CD14-positive monocyte (primary cell): ENCODE results near the gene SULF2. TPM values are rescaled to one million over a fixed set of nuclear protein-coding genes. Genes with fewer than 3 reads are reported as not detected.

Source experiments
- DNase-seq, 3 donors: peaks; one replicate each; pipeline ENCODE4 v3.0.0-alpha.2; 2011 to 2022
- H2AFZ ChIP-seq: 2 replicates; pipeline ENCODE4 v1.6.0; 2012; ENCODE audit warnings: mild to moderate bottlenecking, low read depth, low read length, inconsistent platforms; ENCODE audit not compliant: insufficient read depth, poor library complexity, severe bottlenecking
- H3K27ac ChIP-seq, 2 donors: 1 replicate in 1 of 2; 2 replicates in 1 of 2; pipeline ENCODE4 v1.5.1; 2012 to 2013; ENCODE audit warnings: low read length in 2 of 2, control low read depth in 1 of 2, inconsistent platforms in 1 of 2, low read depth in 1 of 2, mild to moderate bottlenecking in 1 of 2
- H3K27me3 ChIP-seq, 2 donors: one replicate each; pipeline versions ENCODE4 v1.6.0 to v1.6.1; 2011 to 2013; ENCODE audit warnings: low read length in 2 of 2; ENCODE audit not compliant: control insufficient read depth in 2 of 2, insufficient read depth in 2 of 2
- H3K36me3 ChIP-seq, 2 donors: replicated peaks in 1 of 2; 1 replicate in 1 of 2; 2 replicates in 1 of 2; pipeline versions ENCODE4 v1.5.1 to v1.6.1; 2012 to 2013; ENCODE audit warnings: low read length in 2 of 2, control low read depth in 1 of 2, inconsistent platforms in 1 of 2, mild to moderate bottlenecking in 1 of 2; ENCODE audit not compliant: insufficient read depth in 2 of 2, control insufficient read depth in 1 of 2
- H3K4me1 ChIP-seq, 2 donors: 1 replicate in 1 of 2; 2 replicates in 1 of 2; pipeline versions ENCODE4 v1.5.1 to v1.6.1; 2012 to 2013; ENCODE audit warnings: low read length in 2 of 2, control low read depth in 1 of 2, inconsistent platforms in 1 of 2, mild to moderate bottlenecking in 1 of 2, moderate library complexity in 1 of 2; ENCODE audit not compliant: insufficient read depth in 2 of 2, control insufficient read depth in 1 of 2
- H3K4me2 ChIP-seq: replicated peaks from 2 replicates; pipeline ENCODE3; 2012; ENCODE audit warnings: low read length, moderate library complexity, mild to moderate bottlenecking; ENCODE audit not compliant: poor library complexity, severe bottlenecking; ENCODE audit errors: extremely low read depth
- H3K4me3 ChIP-seq, 3 experiments: fragments of 200-600 bp in 1 of 3; sonication (generic) in 1 of 3; replicated peaks in 1 of 3; 1 replicate in 2 of 3; 2 replicates in 1 of 3; pipeline ENCODE4 v1.5.1; 2011 to 2013; ENCODE audit warnings: low read length in 3 of 3, mild to moderate bottlenecking in 3 of 3, control low read depth in 2 of 3, low read depth in 2 of 3, inconsistent platforms in 1 of 3, moderate library complexity in 1 of 3
- H3K79me2 ChIP-seq: 2 replicates; pipeline ENCODE4 v1.6.0; 2012; ENCODE audit warnings: mild to moderate bottlenecking, control low read depth, inconsistent platforms, low read length, moderate library complexity; ENCODE audit not compliant: insufficient read depth
- H3K9ac ChIP-seq: 2 replicates; pipeline ENCODE4 v1.6.0; 2017; ENCODE audit warnings: low read length, mild to moderate bottlenecking; ENCODE audit not compliant: insufficient read depth, poor library complexity, severe bottlenecking
- H3K9me3 ChIP-seq, 2 donors: replicated peaks in 1 of 2; 1 replicate in 1 of 2; 2 replicates in 1 of 2; pipeline versions ENCODE4 v1.5.1 to v1.6.1; 2012 to 2013; ENCODE audit warnings: low read length in 2 of 2, control low read depth in 1 of 2; ENCODE audit not compliant: control insufficient read depth in 1 of 2, insufficient read depth in 1 of 2
- H4K20me1 ChIP-seq: 2 replicates; pipeline ENCODE4 v1.6.0; 2012; ENCODE audit warnings: mild to moderate bottlenecking, low read length, control low read depth, moderate library complexity; ENCODE audit not compliant: insufficient read depth
- H3K27ac Mint-ChIP-seq, 7 donors: one replicate each; pipeline ENCODE4 v1.8.0; 2020; ENCODE audit warnings: mild to moderate bottlenecking in 7 of 7, mixed read lengths in 7 of 7, moderate library complexity in 6 of 7, inconsistent platforms in 2 of 7
- H3K27me3 Mint-ChIP-seq, 3 donors: one replicate each; pipeline ENCODE4 v1.8.0; 2021 to 2022; ENCODE audit warnings: low read depth in 3 of 3, mild to moderate bottlenecking in 3 of 3, mixed read lengths in 3 of 3, moderate library complexity in 3 of 3, inconsistent platforms in 1 of 3
- H3K36me3 Mint-ChIP-seq, 2 donors: one replicate each; pipeline ENCODE4 v1.8.0; 2020; ENCODE audit warnings: mixed read lengths in 2 of 2, inconsistent platforms in 1 of 2, mild to moderate bottlenecking in 1 of 2
- H3K4me1 Mint-ChIP-seq: one replicate; pipeline ENCODE4 v1.8.0; 2020; ENCODE audit warnings: mild to moderate bottlenecking, mixed read lengths
- H3K4me3 Mint-ChIP-seq, 2 donors: one replicate each; pipeline ENCODE4 v1.8.0; 2020; ENCODE audit warnings: mild to moderate bottlenecking in 2 of 2, mixed read lengths in 2 of 2, moderate library complexity in 1 of 2
- H3K9me3 Mint-ChIP-seq, 7 donors: one replicate each; pipeline ENCODE4 v1.8.0; 2020 to 2022; ENCODE audit warnings: mixed read lengths in 7 of 7, mild to moderate bottlenecking in 6 of 7, moderate library complexity in 6 of 7, inconsistent platforms in 2 of 7
- WGBS: methylation state at CpG from one replicate; pipeline ENCODE4 v1.1.5; 2013; ENCODE audit warnings: missing lambda C conversion rate; ENCODE audit not compliant: insufficient coverage; 5-methylcytosine and 5-hydroxymethylcytosine counted together
- intact Hi-C, 2 donors: fragments of 100-400 bp; cut with micrococcal nuclease; formaldehyde crosslinking; loops; one replicate each; pipeline versions ENCODE4 v1.15.0 to v1.15.1; 2023
- polyA plus RNA-seq, 3 donors: library from polyadenylated mRNA; depleted of rRNA in 1 of 3; unstranded in 2 of 3; stranded (reverse) in 1 of 3; fragments of 300-500 nt in 2 of 3; fragments of >200 nt in 1 of 3; fragmentation: Illumina TruSeq in 2 of 3; gene quantifications; 1 replicate in 2 of 3; 2 replicates in 1 of 3; pipeline ENCODE4 v1.2.3, GENCODE V29; 2012 to 2021
- TF ChIP-seq, protein P1 (sequence below): fragments of 200-600 bp; IDR thresholded peaks from one replicate; pipeline ENCODE4 v1.8.0; 2022; ENCODE audit warnings: antibody characterized with exemption, mild to moderate bottlenecking

Gene SULF2
- polyA plus RNA-seq, 3 donors: 60.3 to 156 (median 75.5) TPM

DNA sequence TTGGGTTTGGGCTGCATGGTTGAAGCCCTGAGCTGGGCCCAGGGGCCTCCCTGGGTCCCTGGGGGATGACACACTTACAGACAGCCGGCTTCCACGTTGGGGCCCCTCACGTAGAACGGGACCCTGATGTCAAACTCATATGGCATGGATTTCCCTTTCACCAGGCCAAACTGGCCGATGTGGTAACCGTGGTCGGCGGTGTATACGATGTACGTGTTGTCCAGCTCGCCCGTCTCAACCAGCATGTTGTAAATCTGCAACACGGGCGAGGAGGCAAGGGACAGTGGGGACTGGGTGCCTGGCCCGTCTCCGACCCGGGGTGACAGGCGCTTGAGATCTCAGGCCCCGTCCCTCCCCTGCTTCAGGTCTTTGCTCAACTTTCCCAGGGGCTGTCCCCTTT lies 102.4 kb downstream of the SULF2 start:
- Histone ChIP-seq H3K79me2 (no peaks in the 10 kb centered on the region), H3K36me3 (peaks cover 82 to 100% of the 10 kb centered on the region in 2 donors), H3K4me2 (no peak overlapping the region), H3K4me3 (no peak overlapping the region), H4K20me1 (peaks cover 100% of the 10 kb centered on the region), H3K9me3 (no peaks in the 10 kb centered on the region), H2AFZ (no peak overlapping the region), H3K27ac (no peak overlapping the region), H3K27me3 (no peaks in the 10 kb centered on the region), H3K9ac (no peak overlapping the region), H3K4me1 (no peaks in the 10 kb centered on the region)
- no peak overlapping the region for H3K27ac Mint-ChIP-seq
- peaks cover 0 to 2% (median 0%) of the 10 kb centered on the region in 7 donors for H3K9me3 Mint-ChIP-seq
- H3K4me3 Mint-ChIP-seq: no peak overlapping the region
- peaks cover 0 to 4% (median 1%) of the 10 kb centered on the region in 3 donors for H3K27me3 Mint-ChIP-seq
- intact Hi-C loops: no loop called here
- TF ChIP-seq, protein P1, sequence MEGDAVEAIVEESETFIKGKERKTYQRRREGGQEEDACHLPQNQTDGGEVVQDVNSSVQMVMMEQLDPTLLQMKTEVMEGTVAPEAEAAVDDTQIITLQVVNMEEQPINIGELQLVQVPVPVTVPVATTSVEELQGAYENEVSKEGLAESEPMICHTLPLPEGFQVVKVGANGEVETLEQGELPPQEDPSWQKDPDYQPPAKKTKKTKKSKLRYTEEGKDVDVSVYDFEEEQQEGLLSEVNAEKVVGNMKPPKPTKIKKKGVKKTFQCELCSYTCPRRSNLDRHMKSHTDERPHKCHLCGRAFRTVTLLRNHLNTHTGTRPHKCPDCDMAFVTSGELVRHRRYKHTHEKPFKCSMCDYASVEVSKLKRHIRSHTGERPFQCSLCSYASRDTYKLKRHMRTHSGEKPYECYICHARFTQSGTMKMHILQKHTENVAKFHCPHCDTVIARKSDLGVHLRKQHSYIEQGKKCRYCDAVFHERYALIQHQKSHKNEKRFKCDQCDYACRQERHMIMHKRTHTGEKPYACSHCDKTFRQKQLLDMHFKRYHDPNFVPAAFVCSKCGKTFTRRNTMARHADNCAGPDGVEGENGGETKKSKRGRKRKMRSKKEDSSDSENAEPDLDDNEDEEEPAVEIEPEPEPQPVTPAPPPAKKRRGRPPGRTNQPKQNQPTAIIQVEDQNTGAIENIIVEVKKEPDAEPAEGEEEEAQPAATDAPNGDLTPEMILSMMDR: no peak
- peaks cover 95 to 99% of the 10 kb centered on the region in 2 donors for H3K36me3 Mint-ChIP-seq
- H3K4me1 Mint-ChIP-seq: no peaks in the 10 kb centered on the region
- 97% methylated on average over 19 of the region's 19 CpGs for WGBS
- DNase-seq: no peak

DNA sequence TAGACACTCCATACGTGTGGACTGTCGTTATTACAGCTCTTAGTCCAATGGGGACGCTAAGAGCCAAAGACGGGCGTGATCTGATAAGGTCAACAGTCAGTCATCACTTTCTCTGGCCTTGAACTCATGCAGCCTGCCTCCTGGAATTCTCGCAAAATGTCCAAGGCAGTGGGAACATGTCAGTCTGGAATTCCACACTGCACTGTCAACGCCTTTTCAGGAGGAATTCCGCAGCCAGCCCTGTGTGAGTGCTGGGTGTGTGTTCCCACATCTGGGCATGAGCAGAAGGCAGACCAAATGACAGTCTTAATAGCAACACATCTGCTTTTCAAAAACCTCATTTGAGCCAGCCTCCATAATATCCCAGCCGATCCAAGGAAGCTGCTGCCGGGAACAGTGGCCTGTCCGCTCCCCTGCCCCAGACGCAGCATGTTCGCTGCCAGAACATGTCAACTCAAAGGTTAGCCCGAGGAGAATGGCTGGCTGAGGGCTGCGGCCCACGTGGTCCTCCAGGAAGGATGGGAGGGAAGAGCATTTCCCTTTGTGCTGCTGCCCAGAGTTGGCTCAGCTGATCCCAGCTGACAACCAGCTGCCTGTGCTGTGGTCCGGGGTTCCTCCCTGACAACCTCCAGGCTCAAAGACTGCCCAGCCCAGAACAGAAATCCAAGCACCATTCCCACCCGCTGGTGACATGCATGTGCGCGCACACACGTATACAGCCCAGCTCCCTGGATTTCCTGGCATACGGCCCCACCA lies 103.1 kb downstream of the SULF2 start:
- H2AFZ ChIP-seq: no peak overlapping the region
- H3K79me2 ChIP-seq: no peaks in the 10 kb centered on the region
- no peaks in the 10 kb centered on the region for H3K9me3 ChIP-seq
- Mint-ChIP-seq H3K36me3 (peaks cover 95 to 99% of the 10 kb centered on the region in 2 donors), H3K9me3 (peaks cover 0 to 2% (median 0%) of the 10 kb centered on the region in 7 donors), H3K4me1 (no peaks in the 10 kb centered on the region), H3K27me3 (peaks cover 0 to 5% (median 1%) of the 10 kb centered on the region in 3 donors), H3K4me3 (no peak overlapping the region), H3K27ac (no peak overlapping the region)
- TF ChIP-seq, protein P1: no peak
- no peak overlapping the region for H3K4me3 ChIP-seq
- H3K4me2 ChIP-seq: no peak overlapping the region
- DNase-seq: no peak
- no peaks in the 10 kb centered on the region for H3K27me3 ChIP-seq
- intact Hi-C loops: no loop called here
- no peaks in the 10 kb centered on the region for H3K4me1 ChIP-seq
- H4K20me1 ChIP-seq: peaks cover 100% of the 10 kb centered on the region
- H3K9ac ChIP-seq: no peak overlapping the region
- peaks cover 83 to 100% of the 10 kb centered on the region in 2 donors for H3K36me3 ChIP-seq
- WGBS: 81% methylated on average over 19 of the region's 22 CpGs
- H3K27ac ChIP-seq: no peak overlapping the region
